PC-3 (cell line): ENCODE results near the gene CFAP46.

Experiments
- CTCF ChIP-seq: fragments of 300-600 bp; sonication (generic); conservative IDR thresholded peaks from 2 replicates; pipeline ENCODE4 v1.5.1; 2017; ENCODE audit warnings: antibody characterized with exemption, low read depth, mild to moderate bottlenecking, low read length
- EZH2 ChIP-seq: fragments of 300-600 bp; sonication (generic); IDR thresholded peaks from one replicate; pipeline ENCODE4 v1.6.1; 2017; ENCODE audit warnings: antibody characterized with exemption, mild to moderate bottlenecking, low read length; ENCODE audit not compliant: unreplicated experiment

- TF ChIP-seq CTCF, result no peak
- TF ChIP-seq EZH2, result no peak
Observed at GRCh38 chr10:132813560-132814468, 128.6 kb downstream of the CFAP46 start.
